SHP77 (cell line): ENCODE data around the gene NID1.
A peak's percentile ranks its signal among the peaks of the same experiment; 100 is the strongest.
"Not testable (repeated sequence)": the region's sequence is repeated elsewhere in the genome, so short reads cannot be mapped to it uniquely, and the experiment has no call there.

ENCODE experiments used
- DNase-seq, 2 experiments: peaks; one replicate each; lab custom pipeline; 2025; lab: John Stamatoyannopoulos, UW

Gene NID1

DNA sequence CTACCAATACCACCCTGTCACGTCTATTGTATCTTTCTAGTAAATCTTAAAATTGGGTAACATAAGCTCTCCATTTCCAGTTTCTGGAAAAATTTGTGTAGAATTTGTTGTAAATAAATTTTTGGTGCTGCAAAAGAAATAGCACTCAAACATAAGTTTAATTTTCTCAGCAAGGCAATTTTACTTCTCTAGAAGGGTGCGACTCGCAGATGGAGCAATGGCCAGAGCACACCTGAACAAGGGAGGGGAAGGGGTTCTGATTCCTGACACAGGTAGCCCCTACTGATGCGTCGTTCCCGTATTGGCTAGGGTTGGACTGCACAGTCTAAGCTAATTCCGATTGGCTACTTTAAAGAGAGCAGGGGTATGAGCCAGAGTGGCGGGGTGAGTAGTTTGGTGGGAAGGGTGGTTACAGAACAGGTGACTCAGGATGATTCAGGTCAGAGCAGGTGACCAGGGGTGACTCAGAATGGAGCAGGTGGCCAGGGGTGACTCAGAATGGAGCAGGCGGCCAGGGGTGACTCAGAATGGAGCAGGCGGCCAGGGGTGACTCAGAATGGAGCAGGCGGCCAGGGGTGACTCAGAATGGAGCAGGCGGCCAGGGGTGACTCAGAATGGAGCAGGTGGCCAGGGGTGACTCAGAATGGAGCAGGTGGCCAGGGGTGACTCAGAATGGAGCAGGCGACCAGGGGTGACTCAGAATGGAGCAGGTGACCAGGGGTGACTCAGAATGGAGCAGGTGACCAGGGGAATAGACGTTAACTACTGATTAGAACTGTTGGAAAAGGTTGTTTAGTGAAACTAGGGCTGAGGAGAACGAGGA lies 32.0 kb upstream of the NID1 start:
- peak; percentile 14 to 59 for DNase-seq

DNA sequence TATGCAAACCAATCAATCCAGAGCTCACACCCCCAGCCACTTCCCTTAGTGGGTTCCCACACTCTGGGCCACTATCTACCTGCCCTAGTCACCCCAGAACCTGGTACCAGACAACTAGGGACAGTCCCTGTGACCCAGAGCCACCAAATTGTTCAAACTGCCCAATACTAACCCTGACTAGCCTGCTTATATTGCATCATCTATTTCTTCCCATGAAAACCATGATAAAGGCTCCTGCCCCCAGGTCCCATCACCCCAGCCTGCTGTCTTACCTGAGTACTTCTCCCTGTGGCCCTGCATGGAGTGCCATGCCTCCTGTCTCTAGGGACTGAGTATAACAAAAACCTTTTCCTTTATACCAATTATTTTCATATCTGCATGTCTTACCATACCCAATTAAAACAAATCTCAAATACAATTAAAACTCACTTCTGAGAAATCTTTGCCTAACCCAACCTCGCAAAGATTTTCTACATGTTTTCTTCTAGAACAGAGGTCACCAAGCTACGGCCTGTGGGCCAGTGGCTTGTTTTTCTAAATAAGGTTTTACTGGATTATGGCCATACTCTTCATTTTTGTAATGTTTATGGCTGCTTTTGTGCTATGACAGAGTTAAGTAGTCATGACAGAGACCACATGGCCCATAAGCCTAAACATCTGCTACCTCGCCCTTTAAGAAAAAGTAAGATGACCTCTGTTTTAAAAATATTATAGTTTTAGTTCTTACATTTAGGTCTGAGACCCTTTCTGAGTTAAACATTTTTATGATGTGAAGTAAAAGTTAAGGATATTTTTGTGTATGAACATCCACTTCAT lies 31.0 kb upstream of the NID1 start:
- DNase-seq = no peak

DNA sequence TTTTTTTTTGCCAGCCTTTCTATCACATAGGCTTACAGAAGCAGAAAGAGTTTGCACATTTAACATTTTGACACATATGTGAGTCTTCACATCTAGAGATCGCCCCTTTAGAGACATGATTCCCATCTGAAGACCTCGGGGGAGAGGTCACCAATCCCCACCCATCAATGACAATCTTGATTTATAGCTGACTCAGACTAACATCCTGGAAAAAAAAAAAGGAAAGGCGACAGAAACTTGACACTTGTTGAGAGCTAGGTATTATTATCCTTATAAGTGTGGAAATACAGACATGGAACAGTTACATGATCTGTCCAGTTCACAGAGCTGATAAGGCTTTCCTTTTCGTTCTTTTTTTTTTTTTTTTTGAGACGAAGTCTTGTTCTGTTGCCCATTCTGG lies 28.0 kb upstream of the NID1 start:
- no peak for DNase-seq

DNA sequence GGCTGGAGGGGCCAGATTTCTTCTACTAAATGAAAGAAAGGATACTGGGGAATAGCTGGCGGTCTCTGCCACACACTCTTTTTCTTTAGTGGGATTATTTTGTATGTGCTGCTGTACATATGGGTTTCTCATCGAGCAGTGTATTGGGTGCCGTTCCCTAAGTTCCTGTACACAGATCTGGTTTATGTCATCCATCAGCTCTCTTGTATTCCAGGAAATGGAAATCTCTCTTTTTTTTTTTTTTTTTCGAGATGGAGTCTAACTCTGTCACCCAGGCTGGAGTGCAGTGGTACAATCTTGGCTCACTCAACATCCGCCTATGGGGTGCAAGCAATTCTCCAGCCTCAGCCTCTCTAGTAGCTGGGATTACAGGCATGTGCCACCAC lies 27.0 kb upstream of the NID1 start:
- DNase-seq = no peak

DNA sequence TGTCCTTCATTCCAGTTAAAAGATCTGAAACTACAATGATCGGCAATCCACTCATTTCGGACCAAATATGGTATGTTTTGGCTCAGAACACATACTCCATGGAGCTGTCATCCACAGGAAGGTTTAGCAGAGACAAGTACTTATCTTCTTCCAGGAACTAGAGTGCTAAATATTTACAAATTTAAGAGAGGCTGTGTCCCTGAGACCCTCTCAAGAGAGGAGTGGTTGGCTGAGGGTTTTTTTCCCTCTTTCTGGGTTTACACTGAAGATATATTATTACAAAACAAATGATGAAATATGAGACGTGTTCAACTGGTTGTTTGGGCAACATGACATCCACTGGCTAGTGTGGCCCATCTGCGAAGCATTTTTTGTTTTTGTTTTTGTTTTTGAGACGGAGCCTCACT lies 25.9 kb upstream of the NID1 start:
- no peak for DNase-seq

DNA sequence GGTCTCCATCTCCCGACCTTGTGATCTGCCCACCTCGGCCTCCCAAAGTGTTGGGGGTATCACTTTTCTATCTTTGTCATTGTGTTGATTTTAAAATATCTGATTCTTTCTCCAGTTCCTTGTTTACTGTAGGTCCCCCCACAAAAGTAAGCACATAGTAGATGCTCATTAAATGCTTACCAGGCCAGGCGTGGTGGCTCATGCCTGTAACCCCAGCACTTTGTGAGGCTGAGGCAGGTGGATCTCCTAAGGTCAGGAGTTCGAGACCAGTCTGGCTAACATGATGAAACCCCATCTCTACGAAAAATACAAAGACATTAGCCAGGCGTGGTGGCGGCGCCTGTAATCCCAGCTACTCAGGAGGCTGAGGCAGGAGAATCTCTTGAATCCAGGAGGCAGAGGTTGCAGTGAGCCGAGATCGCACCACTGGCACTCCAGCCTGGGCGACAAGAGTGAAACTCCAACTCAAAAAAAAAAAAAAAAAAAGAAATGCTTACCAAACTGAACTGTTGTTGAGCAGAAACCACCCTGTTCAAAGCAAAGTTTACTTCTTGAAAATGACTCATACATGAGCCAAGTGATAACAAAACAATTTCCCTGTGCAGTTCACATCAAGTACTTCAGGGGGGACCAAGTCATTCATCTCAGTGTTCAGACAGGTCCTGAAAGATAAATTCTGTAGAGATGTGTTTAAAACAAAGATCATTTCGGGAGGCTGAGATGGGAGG lies 24.3 kb upstream of the NID1 start:
- no peak for DNase-seq

DNA sequence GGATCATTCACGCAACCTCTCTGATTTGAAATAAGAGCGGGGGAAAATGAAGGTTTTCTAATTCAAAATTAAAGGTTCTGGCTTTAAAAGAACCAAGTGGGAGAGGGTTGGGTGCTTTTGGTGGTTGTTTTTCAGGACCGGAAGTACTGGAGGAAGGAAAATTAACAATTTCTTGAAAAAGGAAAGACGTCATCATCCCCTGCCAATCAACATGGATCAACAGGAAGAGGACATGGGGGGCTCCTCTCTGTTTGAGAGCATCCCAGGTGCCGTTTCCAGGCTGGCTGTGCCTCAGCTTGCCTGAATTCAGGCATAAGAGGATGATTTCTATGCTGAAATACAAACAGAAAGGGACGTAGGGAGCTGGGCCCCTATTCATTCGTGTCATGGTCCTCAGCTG lies 21.6 kb upstream of the NID1 start:
- DNase-seq = no peak

DNA sequence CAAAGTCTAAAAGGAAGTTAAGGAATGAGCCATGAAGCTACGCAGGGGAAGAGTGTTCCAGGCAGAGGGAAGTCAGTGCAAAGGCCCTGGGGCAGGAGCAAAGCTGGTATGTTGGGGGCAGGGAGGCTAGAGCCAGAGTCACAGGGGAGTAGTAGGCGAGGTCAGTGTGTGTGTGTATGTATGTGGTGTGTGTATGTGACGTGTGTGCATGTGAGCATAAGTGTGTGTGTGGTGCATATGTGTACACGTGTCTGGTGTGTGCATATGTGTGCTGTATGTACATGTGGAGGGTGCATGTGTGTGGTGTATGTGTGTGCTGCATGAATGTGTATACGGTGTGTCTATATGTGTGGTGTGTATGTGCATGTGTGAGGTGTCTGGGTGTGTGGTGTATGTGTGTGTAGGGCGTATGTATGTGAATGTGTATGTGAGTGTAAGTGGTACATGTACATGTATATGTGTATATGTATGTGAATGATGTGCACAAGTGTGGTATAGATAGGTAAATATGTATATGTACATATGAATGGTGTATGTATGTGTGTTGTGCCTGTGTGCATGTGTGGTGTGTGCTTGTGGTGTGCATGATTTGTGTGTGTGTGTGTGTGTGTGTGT lies 20.8 kb upstream of the NID1 start:
- DNase-seq = no peak

DNA sequence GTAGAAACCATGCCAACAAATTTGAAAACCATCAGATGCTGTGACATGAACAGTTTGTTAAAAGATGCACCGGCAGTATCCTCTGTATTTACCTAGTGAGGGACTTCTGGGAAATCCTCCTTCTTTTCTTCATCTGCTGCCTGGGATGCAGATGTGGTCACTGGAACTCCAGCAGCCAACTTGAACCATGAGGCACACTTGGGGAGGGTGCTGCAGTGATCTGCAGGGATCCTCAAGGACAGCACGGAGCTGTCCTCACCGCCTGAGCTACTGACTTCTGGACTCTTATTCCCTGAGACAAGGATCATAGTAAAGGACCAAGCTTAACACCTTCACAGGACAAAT lies 19.5 kb upstream of the NID1 start:
- DNase-seq = no peak

DNA sequence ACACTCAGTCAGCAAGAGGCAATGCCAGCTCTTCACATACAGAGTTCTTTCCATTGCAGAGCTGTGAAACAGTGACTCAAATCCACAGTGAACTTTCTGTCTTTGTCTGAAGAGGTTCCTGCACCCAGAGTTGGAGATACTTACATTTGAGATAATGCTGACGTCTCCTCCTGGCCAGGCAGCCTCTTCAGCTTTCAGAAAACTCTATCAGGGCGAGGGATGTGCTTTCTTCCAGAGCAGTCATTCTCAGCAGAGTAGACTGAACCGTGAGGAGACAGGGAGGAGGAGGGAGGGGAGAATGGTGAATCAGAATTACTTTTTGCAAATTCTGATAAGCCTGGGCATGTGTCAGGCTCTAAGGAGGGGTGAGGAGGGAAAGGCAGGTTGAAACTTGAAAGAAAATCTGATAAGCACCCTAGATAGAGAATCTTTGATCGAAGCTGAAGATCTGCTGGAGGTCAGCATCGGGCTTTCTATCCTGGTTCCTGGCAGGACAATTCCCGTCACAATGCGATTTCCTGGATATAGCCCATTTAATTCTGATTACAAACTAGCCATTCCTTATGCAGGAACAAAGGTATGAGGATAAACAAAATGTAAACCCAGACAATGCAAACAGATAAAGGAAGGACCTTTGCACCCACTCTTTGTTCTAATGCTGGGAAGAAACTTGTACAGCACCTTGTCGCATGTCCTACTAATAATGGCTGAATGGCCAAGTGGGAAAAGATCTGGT lies 18.9 kb upstream of the NID1 start:
- no peak for DNase-seq

DNA sequence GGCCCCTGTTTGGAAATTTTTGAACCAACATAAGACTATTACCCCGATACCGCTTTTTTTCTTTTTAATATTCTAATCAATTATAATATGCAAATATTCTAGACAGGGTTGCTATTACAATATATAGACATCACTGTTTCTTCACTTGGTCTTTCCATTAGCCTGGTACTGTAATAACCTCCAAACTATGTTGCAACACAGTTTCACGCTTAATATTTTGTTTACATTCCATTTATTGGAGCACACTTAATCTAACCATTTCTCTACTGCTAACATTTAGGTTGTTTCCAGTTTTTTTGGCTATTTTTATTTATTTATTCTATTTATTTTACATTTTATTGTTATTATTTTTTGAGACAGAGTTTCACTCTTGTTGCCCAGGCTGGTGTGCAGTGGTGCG lies 17.6 kb upstream of the NID1 start:
- no peak for DNase-seq

DNA sequence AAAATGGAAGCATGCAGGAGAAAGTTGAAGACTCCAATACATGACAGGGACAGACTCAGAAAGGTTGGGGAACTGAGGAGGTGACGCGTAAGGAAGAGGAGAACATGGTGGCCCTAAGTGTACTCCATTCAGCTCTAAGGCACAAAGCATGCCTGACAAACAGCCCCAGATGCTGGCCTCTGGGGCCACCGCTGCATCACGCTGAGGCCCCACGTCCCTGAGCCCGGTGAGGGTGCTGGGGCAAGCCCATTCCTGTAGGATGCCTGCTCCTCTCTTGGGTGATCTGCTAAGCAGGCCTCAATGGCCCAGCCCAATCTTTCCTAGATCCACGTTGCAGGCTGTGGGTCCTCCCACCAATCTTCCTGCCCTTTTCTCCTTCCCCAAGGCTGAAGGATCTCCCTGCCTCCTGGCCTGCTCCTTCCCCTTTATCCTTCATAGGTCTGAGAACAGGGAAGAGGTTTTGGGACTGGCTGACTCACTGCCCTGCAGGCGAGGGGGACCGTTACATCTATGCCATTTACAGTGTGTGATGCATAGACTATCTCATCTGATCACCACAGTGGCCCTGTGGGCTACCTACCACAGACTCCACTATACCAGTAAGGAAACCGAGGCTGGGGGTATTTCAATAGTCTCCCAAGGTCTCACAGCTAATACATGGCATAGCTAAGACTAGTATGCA lies 16.8 kb upstream of the NID1 start:
- DNase-seq = no peak

DNA sequence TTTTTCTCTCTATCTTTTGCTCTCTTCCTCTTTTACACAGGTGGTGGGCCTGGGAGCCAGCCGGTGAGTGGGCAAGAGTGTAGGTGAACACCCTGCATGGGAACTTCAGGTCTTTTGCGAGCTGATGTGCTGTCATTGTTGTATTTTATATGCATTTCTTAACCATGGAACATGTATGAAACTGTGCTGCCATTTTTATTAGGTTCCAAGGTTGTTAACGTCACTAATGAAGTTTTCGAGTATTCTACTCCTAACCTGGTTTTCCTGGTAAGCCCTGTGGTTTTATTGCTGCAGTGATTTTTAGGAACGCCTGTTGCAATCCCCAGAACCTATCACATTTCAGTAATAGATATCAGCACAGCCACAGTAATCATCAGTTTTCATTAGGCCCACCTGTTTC lies 14.8 kb upstream of the NID1 start:
- no peak for DNase-seq

DNA sequence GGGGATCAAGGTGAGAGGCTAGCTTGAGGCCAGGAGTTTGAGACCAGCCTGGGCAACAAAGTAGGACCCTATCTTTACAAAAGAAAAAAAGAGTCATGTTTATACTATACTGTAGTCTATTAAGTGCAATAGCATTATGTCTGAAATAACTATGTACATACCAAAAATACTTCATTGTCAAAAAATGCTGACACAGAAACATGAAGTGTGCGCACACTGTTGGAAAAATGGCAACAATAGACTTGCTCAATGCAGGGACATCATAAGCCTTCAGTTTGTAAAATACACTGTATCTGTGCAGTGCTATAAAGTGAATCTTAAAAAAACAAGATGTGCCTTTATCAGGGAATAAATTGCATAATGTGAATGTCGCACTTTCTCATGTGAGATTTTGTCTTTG lies 14.1 kb upstream of the NID1 start:
- DNase-seq = no peak

DNA sequence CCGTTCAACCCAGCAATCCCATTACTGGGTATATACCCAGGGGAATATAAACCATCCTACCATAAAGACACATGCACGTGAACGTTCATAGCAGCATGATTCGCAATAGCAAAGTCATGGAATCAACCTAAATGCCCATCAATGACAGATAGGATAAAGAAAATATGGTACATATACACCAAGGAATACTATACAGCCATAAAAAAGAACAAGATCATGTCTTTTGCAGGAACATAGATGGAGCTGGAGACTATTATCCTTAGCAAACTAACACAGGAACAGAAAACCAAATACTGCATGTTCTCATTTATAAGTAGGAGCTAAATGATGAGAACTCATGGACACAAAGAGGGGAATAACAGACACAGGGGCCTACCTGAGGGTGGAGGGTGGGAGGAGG lies 13.2 kb upstream of the NID1 start:
- not testable (repeated sequence) for DNase-seq

DNA sequence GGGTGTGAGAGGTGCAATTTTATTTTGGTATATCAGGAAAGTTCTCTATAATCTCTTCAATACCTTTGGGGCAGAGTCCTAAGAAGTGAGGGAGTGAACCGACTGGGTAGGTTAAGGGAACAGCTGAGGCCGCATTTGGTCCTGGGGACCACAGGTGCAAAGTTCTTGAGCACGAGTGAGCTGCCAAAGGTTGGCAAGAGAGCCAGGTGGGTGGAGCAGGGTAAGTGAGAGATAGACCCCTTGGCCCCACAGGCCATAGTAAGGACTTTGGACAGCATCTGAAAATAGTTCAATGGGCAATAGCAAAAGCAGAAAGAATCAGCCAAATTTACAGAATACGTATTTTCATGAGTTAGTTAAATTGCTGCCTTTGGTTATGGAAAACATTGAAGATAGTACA lies 11.0 kb upstream of the NID1 start:
- no peak for DNase-seq

DNA sequence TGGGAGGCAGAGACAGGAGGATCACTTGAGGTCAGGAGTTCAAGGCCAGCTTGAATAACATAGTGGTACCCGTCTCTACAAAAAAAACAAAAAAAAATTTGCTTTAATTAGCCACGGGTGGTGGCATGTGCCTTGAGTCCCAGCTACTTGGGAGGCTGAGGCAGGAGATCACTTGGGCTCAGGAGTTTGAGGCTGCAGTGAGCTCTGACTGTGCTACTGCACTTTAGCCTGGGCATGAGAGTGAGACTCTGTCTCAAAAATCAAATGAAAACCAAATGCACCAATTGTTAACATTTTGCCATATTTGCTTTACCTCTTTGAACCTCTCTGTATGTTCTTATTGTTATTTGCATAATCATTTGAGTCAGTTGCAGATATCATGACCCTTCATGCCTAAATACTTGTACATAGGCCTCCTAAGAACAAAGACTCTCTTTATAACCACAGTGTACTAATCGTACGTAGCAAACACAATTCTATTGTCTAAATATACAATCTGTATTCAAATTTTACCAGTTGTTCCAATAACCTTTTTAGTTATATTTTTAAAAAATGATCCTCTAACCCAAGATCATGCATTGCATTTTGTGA lies 8.5 kb upstream of the NID1 start:
- DNase-seq = no peak

DNA sequence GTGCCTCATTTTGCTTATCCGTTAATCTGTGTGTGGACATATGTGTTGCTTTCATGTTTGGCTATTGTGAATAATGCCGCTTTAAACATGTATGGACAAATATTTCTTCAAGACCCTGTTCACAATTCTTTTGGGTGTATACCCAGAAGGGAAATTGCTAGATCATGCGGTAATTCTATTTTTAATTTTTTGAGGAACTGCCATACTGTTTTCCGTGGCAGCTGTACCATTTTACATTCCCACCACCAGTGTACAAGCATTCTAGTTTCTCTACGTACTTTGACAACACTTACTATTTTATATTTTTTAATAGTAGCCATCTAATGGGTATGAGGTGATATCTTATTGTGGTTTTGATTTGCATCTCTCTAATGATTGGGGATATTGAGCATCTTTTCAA lies 7.1 kb upstream of the NID1 start:
- no peak for DNase-seq

DNA sequence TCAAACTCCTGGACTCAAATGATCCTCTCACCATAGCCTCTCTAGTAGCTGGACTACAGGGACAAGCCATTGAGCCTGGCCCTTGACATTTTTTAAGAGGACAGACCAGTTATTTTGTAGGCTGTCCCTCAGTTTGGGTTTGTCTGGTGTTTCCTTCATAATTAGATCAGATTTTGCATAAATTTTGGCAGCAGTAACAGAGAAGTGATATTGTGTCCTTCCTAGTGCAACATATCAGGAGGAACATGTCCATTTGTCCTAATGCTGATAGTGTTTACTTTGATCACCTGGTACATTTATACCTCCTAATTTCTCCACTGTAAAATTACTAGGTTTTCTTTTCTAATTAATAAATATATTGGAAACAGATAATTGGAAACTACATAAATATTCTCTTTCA lies 5.9 kb upstream of the NID1 start:
- no peak for DNase-seq

DNA sequence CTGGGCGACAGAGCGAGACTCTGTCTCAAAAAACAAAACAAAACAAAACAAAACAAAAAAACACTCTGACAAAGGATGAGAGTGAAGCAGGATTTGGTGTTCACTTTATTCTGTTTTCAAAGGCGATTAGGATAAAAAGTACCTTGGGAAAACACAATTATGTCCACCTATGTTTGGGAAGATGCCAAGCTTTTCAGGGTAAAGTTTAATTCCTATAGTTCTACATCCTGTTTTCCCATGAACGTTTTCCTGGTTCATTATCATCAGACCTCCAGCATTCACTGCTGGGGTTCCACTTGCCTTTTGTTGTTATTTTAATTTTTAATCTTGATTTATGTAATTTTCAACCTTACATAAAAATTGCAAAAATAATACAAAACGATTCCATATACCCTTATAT lies 4.9 kb upstream of the NID1 start:
- DNase-seq = no peak
